H9 (cell line): ENCODE results near the gene SUPT20HL1. TPM values are rescaled to one million over a fixed set of nuclear protein-coding genes. Genes with fewer than 3 reads are reported as not detected.

ENCODE experiments used
- DNase-seq: peaks from one replicate; pipeline ENCODE4 v3.0.0-alpha.2; 2017
- H2AFZ ChIP-seq: one replicate; pipeline ENCODE4 v1.6.1; 2013; ENCODE audit warnings: mild to moderate bottlenecking, low read length, control low read depth, moderate library complexity
- H2AK5ac ChIP-seq: 2 replicates; pipeline ENCODE4 v1.6.1; 2013; ENCODE audit warnings: low read length, control low read depth, mixed read lengths; ENCODE audit not compliant: insufficient read length
- H2BK120ac ChIP-seq: one replicate; pipeline ENCODE4 v1.6.1; 2013; ENCODE audit warnings: low read depth, mild to moderate bottlenecking, low read length, control low read depth, inconsistent platforms; ENCODE audit not compliant: poor library complexity, severe bottlenecking
- H2BK12ac ChIP-seq: 2 replicates; pipeline ENCODE4 v1.6.1; 2013; ENCODE audit warnings: low read length, control low read depth, mixed read lengths, low read depth; ENCODE audit not compliant: insufficient read length
- H2BK15ac ChIP-seq: 2 replicates; pipeline ENCODE4 v1.6.1; 2013; ENCODE audit warnings: low read depth, low read length, control low read depth
- H2BK20ac ChIP-seq: one replicate; pipeline ENCODE4 v1.6.1; 2013; ENCODE audit warnings: low read depth, mild to moderate bottlenecking, low read length, control low read depth, inconsistent platforms; ENCODE audit not compliant: poor library complexity, severe bottlenecking
- H2BK5ac ChIP-seq: 2 replicates; pipeline ENCODE4 v1.6.1; 2013; ENCODE audit warnings: low read length, control low read depth, mixed read lengths; ENCODE audit not compliant: insufficient read length
- H3K14ac ChIP-seq: 2 replicates; pipeline ENCODE4 v1.6.1; 2013; ENCODE audit warnings: low read length, control low read depth; ENCODE audit not compliant: insufficient read depth
- H3K18ac ChIP-seq: 2 replicates; pipeline ENCODE4 v1.6.1; 2013; ENCODE audit warnings: low read depth, mild to moderate bottlenecking, mixed read lengths, low read length, control low read depth; ENCODE audit not compliant: insufficient read length
- H3K23ac ChIP-seq: 2 replicates; pipeline ENCODE4 v1.6.1; 2013; ENCODE audit warnings: low read length, control low read depth, mixed read lengths, low read depth; ENCODE audit not compliant: insufficient read length
- H3K23me2 ChIP-seq: 2 replicates; pipeline ENCODE4 v1.6.1; 2013; ENCODE audit warnings: low read depth, mild to moderate bottlenecking, mixed read lengths, low read length, control low read depth; ENCODE audit not compliant: insufficient read length, poor library complexity, severe bottlenecking
- H3K27ac ChIP-seq: 2 replicates; pipeline ENCODE4 v1.5.1; 2013; ENCODE audit warnings: low read length, control low read depth, mixed read lengths, low read depth; ENCODE audit not compliant: insufficient read length
- H3K27me3 ChIP-seq: 2 replicates; pipeline ENCODE4 v1.6.1; 2013; ENCODE audit warnings: low read length, control low read depth, inconsistent platforms; ENCODE audit not compliant: insufficient read depth
- H3K4ac ChIP-seq: 2 replicates; pipeline ENCODE4 v1.6.1; 2013; ENCODE audit warnings: low read depth, mild to moderate bottlenecking, control low read depth, inconsistent platforms, low read length, moderate library complexity
- H3K4me1 ChIP-seq: 2 replicates; pipeline ENCODE4 v1.6.1; 2013; ENCODE audit warnings: low read length, control low read depth, inconsistent platforms; ENCODE audit not compliant: insufficient read depth
- H3K4me2 ChIP-seq: 2 replicates; pipeline ENCODE4 v1.6.1; 2013; ENCODE audit warnings: low read length, control low read depth, mixed read lengths; ENCODE audit not compliant: insufficient read length, insufficient read depth
- H3K56ac ChIP-seq: 2 replicates; pipeline ENCODE4 v1.6.1; 2013; ENCODE audit warnings: low read depth, mild to moderate bottlenecking, mixed read lengths, low read length, control low read depth; ENCODE audit not compliant: insufficient read length
- H3K79me1 ChIP-seq: 2 replicates; pipeline ENCODE4 v1.6.1; 2013; ENCODE audit warnings: low read depth, mild to moderate bottlenecking, moderate library complexity, low read length, control low read depth, inconsistent platforms; ENCODE audit not compliant: insufficient read depth, poor library complexity, severe bottlenecking
- H3K79me2 ChIP-seq: 2 replicates; pipeline ENCODE4 v1.6.1; 2013; ENCODE audit warnings: low read length, control low read depth, inconsistent platforms; ENCODE audit not compliant: insufficient read depth
- H3K9ac ChIP-seq: 2 replicates; pipeline ENCODE4 v1.6.1; 2013; ENCODE audit warnings: low read length, control low read depth, mixed read lengths; ENCODE audit not compliant: insufficient read length; ENCODE audit errors: extremely low read depth
- H3K9me3 ChIP-seq: one replicate; pipeline ENCODE4 v1.6.1; 2013; ENCODE audit warnings: low read depth, low read length, inconsistent platforms; ENCODE audit not compliant: control insufficient read depth
- H3T11ph ChIP-seq: one replicate; pipeline ENCODE4 v1.6.1; 2013; ENCODE audit warnings: mild to moderate bottlenecking, low read length, control low read depth, inconsistent platforms
- H4K20me1 ChIP-seq: one replicate; pipeline ENCODE4 v1.6.1; 2013; ENCODE audit not compliant: control insufficient read depth, insufficient read length, insufficient read depth
- H4K5ac ChIP-seq: 2 replicates; pipeline ENCODE4 v1.6.1; 2013; ENCODE audit warnings: low read depth, mild to moderate bottlenecking, mixed read lengths, low read length, control low read depth; ENCODE audit not compliant: insufficient read length
- H4K8ac ChIP-seq: replicated peaks from 2 replicates; pipeline ENCODE4 v1.6.1; 2013; ENCODE audit warnings: low read length, control low read depth, mixed read lengths, low read depth; ENCODE audit not compliant: insufficient read length
- H4K91ac ChIP-seq: 2 replicates; pipeline ENCODE4 v1.6.1; 2013; ENCODE audit warnings: low read depth, mild to moderate bottlenecking, moderate library complexity, mixed read lengths, low read length, control low read depth; ENCODE audit not compliant: insufficient read length
- H3K27ac Mint-ChIP-seq, 3 experiments: 2 replicates in 2 of 3; 3 replicates in 1 of 3; pipeline ENCODE4 v1.8.0; 2020 to 2021; ENCODE audit warnings: mixed read lengths in 3 of 3, mild to moderate bottlenecking in 1 of 3, moderate library complexity in 1 of 3
- H3K27me3 Mint-ChIP-seq: 2 replicates; pipeline ENCODE4 v1.8.0; 2021; ENCODE audit warnings: low read depth, mild to moderate bottlenecking, moderate library complexity, mixed read lengths
- H3K36me3 Mint-ChIP-seq, 3 experiments: 2 replicates in 2 of 3; 3 replicates in 1 of 3; pipeline ENCODE4 v1.8.0; 2020 to 2021; ENCODE audit warnings: low read depth in 3 of 3, mixed read lengths in 3 of 3; ENCODE audit not compliant: insufficient read depth in 1 of 3
- H3K4me1 Mint-ChIP-seq, 2 experiments: 2 replicates each; pipeline ENCODE4 v1.8.0; 2020; ENCODE audit warnings: mixed read lengths in 2 of 2
- H3K4me3 Mint-ChIP-seq, 2 experiments: 2 replicates in 1 of 2; 3 replicates in 1 of 2; pipeline ENCODE4 v1.8.0; 2020 to 2021; ENCODE audit warnings: mild to moderate bottlenecking in 2 of 2, mixed read lengths in 2 of 2, moderate library complexity in 1 of 2
- H3K9me3 Mint-ChIP-seq, 2 experiments: 2 replicates in 1 of 2; 3 replicates in 1 of 2; pipeline ENCODE4 v1.8.0; 2020; ENCODE audit warnings: mild to moderate bottlenecking in 2 of 2, mixed read lengths in 2 of 2, moderate library complexity in 1 of 2
- CTCF ChIP-seq: fragments of 200-600 bp; sonication (generic); conservative IDR thresholded peaks from 3 replicates; pipeline ENCODE4 v1.8.0; 2021; ENCODE audit warnings: antibody characterized with exemption, mild to moderate bottlenecking
- WGBS: extraction: QIAGEN DNeasy Blood & Tissue Kit; methylation state at CpG from one replicate; pipeline ENCODE4 v1.1.7; 2013; ENCODE audit warnings: missing lambda C conversion rate, low lambda C conversion rate, mixed read lengths; ENCODE audit not compliant: insufficient read length; ENCODE audit errors: extremely low coverage; 5-methylcytosine and 5-hydroxymethylcytosine counted together
- total RNA-seq: library from RNA; stranded (reverse); gene quantifications from 2 replicates; pipeline ENCODE4 v1.2.1, GENCODE V29; 2021

SUPT20HL1 gene
- total RNA-seq, 1 experiment from 2014 or later, result not detected

GRCh38 chrX:24364326-24364725 lies 3.9 kb downstream of the SUPT20HL1 start:
- Mint-ChIP-seq H3K4me1 (peaks cover 28 to 32% of the 10 kb centered on the region in 2 experiments), H3K4me3 (no peak overlapping the region), H3K27ac (no peak overlapping the region), H3K27me3 (peaks cover 4% of the 10 kb centered on the region; the same call in 1 of the 2 replicates), H3K9me3 (no peaks in the 10 kb centered on the region; a peak in 1 of 5 replicates), H3K36me3 (no peaks in the 10 kb centered on the region; a peak in 2 of 7 replicates)
- Histone ChIP-seq H2BK5ac (no peak overlapping the region), H3K18ac (no peak overlapping the region), H2AK5ac (no peak overlapping the region), H4K8ac (no peak overlapping the region), H2BK12ac (no peak overlapping the region), H2BK20ac (no peak overlapping the region), H3K79me1 (no peaks in the 10 kb centered on the region), H3K23ac (no peak overlapping the region), H2AFZ (no peak overlapping the region), H4K91ac (no peak overlapping the region), H4K5ac (no peak overlapping the region), H3K4ac (no peak overlapping the region), H4K20me1 (no peaks in the 10 kb centered on the region), H3K4me1 (no peaks in the 10 kb centered on the region), H3K9ac (no peak overlapping the region), H3K4me2 (no peak overlapping the region), H3T11ph (no peak overlapping the region), H3K27ac (no peak overlapping the region), H2BK15ac (no peak overlapping the region), H2BK120ac (no peak overlapping the region), H3K56ac (no peak overlapping the region), H3K79me2 (no peaks in the 10 kb centered on the region), H3K23me2 (no peaks in the 10 kb centered on the region), H3K9me3 (no peaks in the 10 kb centered on the region), H3K27me3 (no peaks in the 10 kb centered on the region), H3K14ac (no peak overlapping the region)
- DNase-seq, result no peak
- no peak for TF ChIP-seq CTCF
- WGBS, result no CpG with 5 or more reads among the region's 5 CpGs
